Measurements from ENCODE around the gene CTNNBL1.
"Not testable (repeated sequence)": the region's sequence is repeated elsewhere in the genome, so short reads cannot be mapped to it uniquely, and the experiment has no call there.

Gene CTNNBL1

GRCh38 chr20:37681384-37682112, 12.3 kb upstream of the CTNNBL1 start:
- H3K4ac ChIP-seq (ENCODE audit: low read depth, low read length): no peak overlapping the region
- no peak overlapping the region for H2BK120ac ChIP-seq (ENCODE audit: low read depth, low read length)
- H3K4me1 ChIP-seq (ENCODE audit: control insufficient read depth, low read depth, low read length): no peaks in the 10 kb centered on the region
- no peak overlapping the region for H3K27ac ChIP-seq (ENCODE audit: low read depth, low read length)
- no peaks in the 10 kb centered on the region for H3K79me1 ChIP-seq (ENCODE audit: low read length)
- no peak overlapping the region for H2BK15ac ChIP-seq (replicated peaks; ENCODE audit: low read depth)
- H3K4me3 ChIP-seq (ENCODE audit: low read length): no peak overlapping the region
- no peaks in the 10 kb centered on the region for H3K27me3 ChIP-seq (ENCODE audit: insufficient read depth, low read length, poor library complexity)
- H3K79me2 ChIP-seq (ENCODE audit: control insufficient read depth, insufficient read depth, low read length): no peaks in the 10 kb centered on the region
- H3K4me2 ChIP-seq (ENCODE audit: low read length): no peak overlapping the region
- no peak overlapping the region for H2AK5ac ChIP-seq (ENCODE audit: low read length)
- no peak overlapping the region for H4K8ac ChIP-seq (ENCODE audit: low read depth, low read length)
- DNase-seq: no peak
- no peak overlapping the region for H3K18ac ChIP-seq (ENCODE audit: low read length)
- no peak overlapping the region for H2BK5ac ChIP-seq (ENCODE audit: low read length)
- no peak overlapping the region for H3K56ac ChIP-seq (ENCODE audit: low read length)
- H3K23ac ChIP-seq (ENCODE audit: low read length): no peak overlapping the region
- no CpG with 5 or more reads among the region's 10 CpGs for WGBS (ENCODE audit: extremely low coverage, insufficient coverage, low lambda C conversion rate)
- H3K36me3 ChIP-seq (ENCODE audit: control insufficient read depth, insufficient read depth, low read length): no peaks in the 10 kb centered on the region
- no peak overlapping the region for H3K9ac ChIP-seq (ENCODE audit: low read length)
- H4K5ac ChIP-seq (ENCODE audit: low read length): no peak overlapping the region

DNA sequence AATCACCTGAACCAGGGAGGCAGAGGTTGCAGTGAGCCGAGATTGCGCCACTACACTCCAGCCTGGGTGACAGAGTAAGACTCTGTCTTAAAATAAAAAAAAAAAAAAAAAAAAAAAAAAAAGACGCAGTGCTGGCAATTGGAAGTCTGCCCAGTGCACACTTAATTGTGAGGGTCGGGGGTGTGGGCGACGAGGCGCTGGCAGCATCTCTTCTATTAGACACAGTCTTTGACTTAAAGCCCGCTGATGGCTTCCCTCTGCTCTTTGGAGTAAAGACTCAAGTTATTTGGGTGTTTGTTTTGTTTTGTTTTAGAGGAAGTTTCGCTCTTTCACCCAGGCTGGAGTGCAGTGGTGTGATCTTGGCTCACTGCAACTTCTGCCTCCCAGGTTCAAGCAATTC, 10.7 kb upstream of the CTNNBL1 start:
- not testable (repeated sequence) for H3K4me2 ChIP-seq (ENCODE audit: low read length); H3K27me3 ChIP-seq (ENCODE audit: insufficient read depth, low read length, poor library complexity); H3K4me1 ChIP-seq (ENCODE audit: control insufficient read depth, low read depth, low read length); DNase-seq; H4K8ac ChIP-seq (ENCODE audit: low read depth, low read length); H3K4ac ChIP-seq (ENCODE audit: low read depth, low read length); H3K18ac ChIP-seq (ENCODE audit: low read length); H3K79me2 ChIP-seq (ENCODE audit: control insufficient read depth, insufficient read depth, low read length); H3K36me3 ChIP-seq (ENCODE audit: control insufficient read depth, insufficient read depth, low read length); H2BK5ac ChIP-seq (ENCODE audit: low read length); H2BK120ac ChIP-seq (ENCODE audit: low read depth, low read length); H3K9ac ChIP-seq (ENCODE audit: low read length); H4K5ac ChIP-seq (ENCODE audit: low read length); H3K79me1 ChIP-seq (ENCODE audit: low read length); H3K4me3 ChIP-seq (ENCODE audit: low read length); H3K56ac ChIP-seq (ENCODE audit: low read length); H2BK15ac ChIP-seq (replicated peaks; ENCODE audit: low read depth); H3K23ac ChIP-seq (ENCODE audit: low read length); H3K27ac ChIP-seq (ENCODE audit: low read depth, low read length); H2AK5ac ChIP-seq (ENCODE audit: low read length)
- WGBS (ENCODE audit: extremely low coverage, insufficient coverage, low lambda C conversion rate): no CpG with 5 or more reads among the region's 9 CpGs

- no peak overlapping the region for H3K9ac ChIP-seq (ENCODE audit: low read length)
- H4K8ac ChIP-seq (ENCODE audit: low read depth, low read length): no peak overlapping the region
- no peak overlapping the region for H2BK120ac ChIP-seq (ENCODE audit: low read depth, low read length)
- no peak overlapping the region for H2BK5ac ChIP-seq (ENCODE audit: low read length)
- no peaks in the 10 kb centered on the region for H3K27me3 ChIP-seq (ENCODE audit: insufficient read depth, low read length, poor library complexity)
- no peaks in the 10 kb centered on the region for H3K36me3 ChIP-seq (ENCODE audit: control insufficient read depth, insufficient read depth, low read length)
- DNase-seq: no peak
- H3K18ac ChIP-seq (ENCODE audit: low read length): no peak overlapping the region
- no peaks in the 10 kb centered on the region for H3K79me1 ChIP-seq (ENCODE audit: low read length)
- no peak overlapping the region for H2AK5ac ChIP-seq (ENCODE audit: low read length)
- no peak overlapping the region for H3K4me2 ChIP-seq (ENCODE audit: low read length)
- no peaks in the 10 kb centered on the region for H3K79me2 ChIP-seq (ENCODE audit: control insufficient read depth, insufficient read depth, low read length)
- H3K4me3 ChIP-seq (ENCODE audit: low read length): no peak overlapping the region
- H2BK15ac ChIP-seq (replicated peaks; ENCODE audit: low read depth): no peak overlapping the region
- H4K5ac ChIP-seq (ENCODE audit: low read length): no peak overlapping the region
- H3K23ac ChIP-seq (ENCODE audit: low read length): no peak overlapping the region
- H3K4me1 ChIP-seq (ENCODE audit: control insufficient read depth, low read depth, low read length): no peaks in the 10 kb centered on the region
- H3K4ac ChIP-seq (ENCODE audit: low read depth, low read length): no peak overlapping the region
- H3K56ac ChIP-seq (ENCODE audit: low read length): no peak overlapping the region
- WGBS (ENCODE audit: extremely low coverage, insufficient coverage, low lambda C conversion rate): no CpG with 5 or more reads among the region's 2 CpGs
- no peak overlapping the region for H3K27ac ChIP-seq (ENCODE audit: low read depth, low read length)
Measured at GRCh38 chr20:37686762-37687477, 6.9 kb upstream of the CTNNBL1 start.

GRCh38 chr20:37687478-37687805, 6.4 kb upstream of the CTNNBL1 start:
- Histone ChIP-seq H3K9ac (ENCODE audit: low read length) (no peak overlapping the region), H3K4me1 (ENCODE audit: control insufficient read depth, low read depth, low read length) (no peaks in the 10 kb centered on the region), H2BK15ac (replicated peaks; ENCODE audit: low read depth) (no peak overlapping the region), H3K4ac (ENCODE audit: low read depth, low read length) (no peak overlapping the region), H4K5ac (ENCODE audit: low read length) (no peak overlapping the region), H3K27ac (ENCODE audit: low read depth, low read length) (no peak overlapping the region), H3K23ac (ENCODE audit: low read length) (no peak overlapping the region), H3K56ac (ENCODE audit: low read length) (no peak overlapping the region), H3K36me3 (ENCODE audit: control insufficient read depth, insufficient read depth, low read length) (no peaks in the 10 kb centered on the region), H3K4me3 (ENCODE audit: low read length) (no peak overlapping the region), H3K79me2 (ENCODE audit: control insufficient read depth, insufficient read depth, low read length) (no peaks in the 10 kb centered on the region), H2BK5ac (ENCODE audit: low read length) (no peak overlapping the region), H2AK5ac (ENCODE audit: low read length) (no peak overlapping the region), H4K8ac (ENCODE audit: low read depth, low read length) (no peak overlapping the region), H3K18ac (ENCODE audit: low read length) (no peak overlapping the region), H3K27me3 (ENCODE audit: insufficient read depth, low read length, poor library complexity) (no peaks in the 10 kb centered on the region), H3K4me2 (ENCODE audit: low read length) (no peak overlapping the region), H3K79me1 (ENCODE audit: low read length) (no peaks in the 10 kb centered on the region), H2BK120ac (ENCODE audit: low read depth, low read length) (no peak overlapping the region)
- WGBS (ENCODE audit: extremely low coverage, insufficient coverage, low lambda C conversion rate): no CpG with 5 or more reads among the region's 3 CpGs
- no peak for DNase-seq

GRCh38 chr20:37688093-37688492, 5.7 kb upstream of the CTNNBL1 start:
- Histone ChIP-seq H4K8ac (ENCODE audit: low read depth, low read length) (no peak overlapping the region), H3K27ac (ENCODE audit: low read depth, low read length) (no peak overlapping the region), H3K4ac (ENCODE audit: low read depth, low read length) (no peak overlapping the region), H3K36me3 (ENCODE audit: control insufficient read depth, insufficient read depth, low read length) (no peaks in the 10 kb centered on the region), H3K79me1 (ENCODE audit: low read length) (no peaks in the 10 kb centered on the region), H2BK120ac (ENCODE audit: low read depth, low read length) (no peak overlapping the region), H3K4me2 (ENCODE audit: low read length) (no peak overlapping the region), H3K23ac (ENCODE audit: low read length) (no peak overlapping the region), H3K56ac (ENCODE audit: low read length) (no peak overlapping the region), H3K4me3 (ENCODE audit: low read length) (no peak overlapping the region), H3K18ac (ENCODE audit: low read length) (no peak overlapping the region), H4K5ac (ENCODE audit: low read length) (no peak overlapping the region), H2BK15ac (replicated peaks; ENCODE audit: low read depth) (no peak overlapping the region), H2BK5ac (ENCODE audit: low read length) (no peak overlapping the region), H2AK5ac (ENCODE audit: low read length) (no peak overlapping the region), H3K27me3 (ENCODE audit: insufficient read depth, low read length, poor library complexity) (no peaks in the 10 kb centered on the region), H3K4me1 (ENCODE audit: control insufficient read depth, low read depth, low read length) (no peaks in the 10 kb centered on the region), H3K9ac (ENCODE audit: low read length) (no peak overlapping the region), H3K79me2 (ENCODE audit: control insufficient read depth, insufficient read depth, low read length) (no peaks in the 10 kb centered on the region)
- WGBS (ENCODE audit: extremely low coverage, insufficient coverage, low lambda C conversion rate): 100% methylated on average over 1 of the region's 4 CpGs
- no peak for DNase-seq
